Naive thymus-derived CD4-positive, alpha-beta T cell (primary cell): ENCODE measurements around the gene CFD. TPM values are rescaled to one million over a fixed set of nuclear protein-coding genes. Genes with fewer than 3 reads are reported as not detected.
"Not testable (repeated sequence)": the region's sequence is repeated elsewhere in the genome, so short reads cannot be mapped to it uniquely, and the experiment has no call there.

Source experiments
- ATAC-seq: fragments of 150-1000 bp; cut with Tn5 transposase; 2 replicates; pipeline ENCODE4 v1.10.0; 2021; ENCODE audit warnings: mild to moderate bottlenecking, moderate library complexity
- CTCF ChIA-PET: fragments of 350-600 bp; sonication (Branson Sonifier 250); formaldehyde crosslinking; loops from one replicate; lab custom pipeline; 2021; ENCODE audit warnings: antibody characterized with exemption; lab: Charles Lee
- POLR2A ChIA-PET: fragments of 350-600 bp; sonication (Branson Sonifier 250); formaldehyde crosslinking; loops from one replicate; lab custom pipeline; 2021; ENCODE audit warnings: antibody characterized with exemption, inconsistent platforms; lab: Charles Lee
- DNase-seq, 9 donors: peaks; one replicate each; pipeline versions ENCODE4 v3.0.0 to v3.0.0-alpha.2; 2020 to 2022; ENCODE audit warnings: mixed read lengths in 1 of 9
- H3K27ac ChIP-seq: one replicate; pipeline ENCODE4 v1.7.0; 2013; ENCODE audit warnings: mild to moderate bottlenecking, low read depth, low read length, moderate library complexity
- H3K27me3 ChIP-seq, 2 donors: one replicate each; pipeline ENCODE4 v1.7.0; 2013; ENCODE audit warnings: low read length in 2 of 2, mild to moderate bottlenecking in 2 of 2, moderate library complexity in 2 of 2; ENCODE audit not compliant: control insufficient read depth in 2 of 2, insufficient read depth in 2 of 2
- H3K36me3 ChIP-seq, 3 experiments: 1 replicate in 2 of 3; 2 replicates in 1 of 3; pipeline ENCODE4 v1.7.0; 2013; ENCODE audit warnings: low read length in 3 of 3, mild to moderate bottlenecking in 3 of 3, moderate library complexity in 1 of 3; ENCODE audit not compliant: insufficient read depth in 3 of 3, control insufficient read depth in 2 of 3
- H3K4me1 ChIP-seq, 2 donors: one replicate each; pipeline ENCODE4 v1.7.0; 2013; ENCODE audit warnings: low read length in 2 of 2, mild to moderate bottlenecking in 2 of 2, moderate library complexity in 1 of 2; ENCODE audit not compliant: control insufficient read depth in 2 of 2, insufficient read depth in 2 of 2
- H3K4me3 ChIP-seq: 2 replicates; pipeline ENCODE4 v1.7.0; 2013; ENCODE audit warnings: mild to moderate bottlenecking, low read length
- H3K9me3 ChIP-seq, 3 experiments: 1 replicate in 2 of 3; 2 replicates in 1 of 3; pipeline ENCODE4 v1.7.0; 2013; ENCODE audit warnings: low read length in 3 of 3; ENCODE audit not compliant: control insufficient read depth in 2 of 3
- H3K27ac Mint-ChIP-seq, 9 donors: one replicate each; pipeline ENCODE4 v1.8.0; 2020 to 2022; ENCODE audit warnings: mixed read lengths in 9 of 9, mild to moderate bottlenecking in 8 of 9, moderate library complexity in 5 of 9, inconsistent platforms in 2 of 9
- H3K27me3 Mint-ChIP-seq, 5 donors: one replicate each; pipeline ENCODE4 v1.8.0; 2021 to 2022; ENCODE audit warnings: mixed read lengths in 5 of 5, mild to moderate bottlenecking in 1 of 5
- H3K36me3 Mint-ChIP-seq, 5 donors: one replicate each; pipeline ENCODE4 v1.8.0; 2020 to 2022; ENCODE audit warnings: mixed read lengths in 5 of 5, mild to moderate bottlenecking in 3 of 5, inconsistent platforms in 1 of 5
- H3K4me1 Mint-ChIP-seq, 7 donors: one replicate each; pipeline ENCODE4 v1.8.0; 2020 to 2022; ENCODE audit warnings: mixed read lengths in 7 of 7, mild to moderate bottlenecking in 3 of 7, inconsistent platforms in 1 of 7
- H3K4me3 Mint-ChIP-seq, 10 donors: one replicate each; pipeline ENCODE4 v1.8.0; 2020 to 2022; ENCODE audit warnings: mild to moderate bottlenecking in 10 of 10, mixed read lengths in 10 of 10, moderate library complexity in 6 of 10, inconsistent platforms in 2 of 10
- H3K9me3 Mint-ChIP-seq, 11 donors: one replicate each; pipeline ENCODE4 v1.8.0; 2020 to 2022; ENCODE audit warnings: mixed read lengths in 11 of 11, mild to moderate bottlenecking in 4 of 11, inconsistent platforms in 1 of 11, moderate library complexity in 1 of 11
- intact Hi-C, 2 donors: fragments of 100-400 bp; cut with micrococcal nuclease; formaldehyde crosslinking; loops; one replicate each; pipeline ENCODE4 v1.15.1; 2023
- polyA plus RNA-seq, 2 donors: library from polyadenylated mRNA; unstranded; fragments of 300-500 nt; fragmentation: Illumina TruSeq; gene quantifications; one replicate each; pipeline ENCODE4 v1.2.3, GENCODE V29; 2021
- total RNA-seq, 6 experiments: library from RNA in 5 of 6; stranded (reverse) in 5 of 6; gene quantifications; 1 replicate in 5 of 6; 2 replicates in 1 of 6; pipeline ENCODE4 v1.2.3 and lab custom pipeline; 2021 to 2026

CFD gene
- total and polyA plus RNA-seq, 7 experiments from 2014 or later = 1.3 to 58.0 (median 4.9) TPM

DNA sequence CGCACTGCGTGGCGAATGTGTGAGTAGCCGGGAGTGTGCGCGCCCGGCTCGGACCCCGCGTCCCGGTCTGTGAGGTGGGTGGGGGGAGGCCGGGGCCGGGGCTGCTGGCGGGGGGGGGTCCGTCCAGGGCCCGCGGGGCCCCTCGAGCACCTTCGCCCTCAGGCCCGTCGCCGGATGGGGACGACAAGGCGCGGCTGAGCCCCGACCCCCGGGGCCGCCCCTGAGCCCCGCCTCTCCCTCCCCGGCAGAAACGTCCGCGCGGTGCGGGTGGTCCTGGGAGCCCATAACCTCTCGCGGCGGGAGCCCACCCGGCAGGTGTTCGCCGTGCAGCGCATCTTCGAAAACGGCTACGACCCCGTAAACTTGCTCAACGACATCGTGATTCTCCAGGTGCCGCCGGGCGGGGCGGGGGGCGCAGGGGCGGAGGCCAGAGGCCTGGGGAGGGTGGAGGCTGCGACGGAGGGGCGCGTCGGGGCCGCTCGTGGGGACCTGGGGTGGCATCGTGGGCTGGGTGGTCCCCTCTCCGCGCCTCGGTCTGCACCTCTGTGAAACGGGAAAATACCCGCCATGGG, 6.4 kb upstream of the CFD start:
- H3K9me3 ChIP-seq = no peaks in the 10 kb centered on the region
- POLR2A ChIA-PET = no interaction called here
- peaks cover 0 to 8% (median 0%) of the 10 kb centered on the region in 7 donors for H3K4me1 Mint-ChIP-seq
- no peaks in the 10 kb centered on the region for H3K4me1 ChIP-seq
- peaks cover 0 to 8% of the 10 kb centered on the region in 2 donors for H3K27me3 ChIP-seq
- DNase-seq = peak in 1 of 9 donors; percentile 6
- no peak overlapping the region for H3K4me3 Mint-ChIP-seq
- CTCF ChIA-PET = no interaction called here
- H3K36me3 Mint-ChIP-seq = no peaks in the 10 kb centered on the region
- peaks cover 0 to 18% (median 8%) of the 10 kb centered on the region in 5 donors for H3K27me3 Mint-ChIP-seq
- H3K27ac ChIP-seq = no peak overlapping the region
- H3K4me3 ChIP-seq = no peak overlapping the region
- ATAC-seq = no peak
- intact Hi-C loops = no loop called here
- peaks cover 0 to 2% (median 0%) of the 10 kb centered on the region in 11 donors for H3K9me3 Mint-ChIP-seq
- H3K36me3 ChIP-seq = no peaks in the 10 kb centered on the region
- H3K27ac Mint-ChIP-seq = no peak overlapping the region

DNA sequence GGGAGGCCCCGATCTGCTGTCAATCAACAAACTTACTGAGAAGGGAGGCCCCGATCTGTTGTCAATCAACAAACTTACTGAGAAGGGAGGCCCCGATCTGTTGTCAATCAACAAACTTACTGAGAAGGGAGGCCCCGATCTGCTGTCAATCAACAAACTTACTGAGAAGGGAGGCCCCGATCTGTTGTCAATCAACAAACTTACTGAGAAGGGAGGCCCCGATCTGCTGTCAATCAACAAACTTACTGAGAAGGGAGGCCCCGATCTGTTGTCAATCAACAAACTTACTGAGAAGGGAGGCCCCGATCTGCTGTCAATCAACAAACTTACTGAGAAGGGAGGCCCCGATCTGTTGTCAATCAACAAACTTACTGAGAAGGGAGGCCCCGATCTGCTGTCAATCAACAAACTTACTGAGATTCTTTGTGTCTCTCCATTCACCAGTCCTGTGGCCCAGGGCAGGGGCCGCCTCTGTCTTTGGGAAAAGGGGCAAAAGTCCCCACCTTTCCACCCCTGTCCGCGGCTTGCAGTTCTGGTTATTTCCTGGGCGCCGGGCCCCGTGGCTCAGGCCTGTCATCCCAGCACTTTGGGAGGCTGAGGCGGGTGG, 5.7 kb upstream of the CFD start:
- H3K4me1 Mint-ChIP-seq, H3K9me3 ChIP-seq, H3K4me1 ChIP-seq, ATAC-seq, H3K4me3 Mint-ChIP-seq, H3K36me3 Mint-ChIP-seq, H3K4me3 ChIP-seq, DNase-seq, intact Hi-C loops, H3K27ac Mint-ChIP-seq, H3K36me3 ChIP-seq, POLR2A ChIA-PET, CTCF ChIA-PET, H3K27ac ChIP-seq, H3K27me3 ChIP-seq, H3K9me3 Mint-ChIP-seq: not testable (repeated sequence)
- peaks cover 0 to 20% (median 8%) of the 10 kb centered on the region in 5 donors for H3K27me3 Mint-ChIP-seq

DNA sequence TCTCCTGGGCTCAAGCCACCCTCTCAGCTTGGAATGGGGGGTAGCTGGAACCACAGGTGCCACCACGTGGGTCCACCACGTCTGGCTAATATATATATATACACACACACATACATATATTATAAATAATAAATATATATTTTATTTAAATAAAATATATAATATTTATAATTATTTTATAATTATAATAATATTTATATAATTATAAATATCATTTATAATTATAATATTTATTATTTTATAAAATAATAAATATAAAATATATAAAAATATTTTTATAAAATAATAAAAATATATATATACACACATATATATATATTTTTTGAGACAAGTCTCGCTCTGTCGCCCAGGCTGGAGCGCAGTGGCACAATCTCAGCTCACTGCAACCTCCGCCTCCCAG, 4.9 kb upstream of the CFD start:
- intact Hi-C loops = no loop called here
- ATAC-seq = no peak
- no peak overlapping the region for H3K27ac ChIP-seq
- no peak for DNase-seq
- Mint-ChIP-seq H3K27me3 (peaks cover 0 to 18% (median 5%) of the 10 kb centered on the region in 5 donors), H3K9me3 (peaks cover 0 to 2% (median 0%) of the 10 kb centered on the region in 11 donors), H3K27ac (no peak overlapping the region), H3K4me1 (peaks cover 0 to 8% (median 0%) of the 10 kb centered on the region in 7 donors), H3K36me3 (no peaks in the 10 kb centered on the region), H3K4me3 (no peak overlapping the region)
- H3K4me3 ChIP-seq = no peak overlapping the region
- H3K9me3 ChIP-seq = no peaks in the 10 kb centered on the region
- POLR2A ChIA-PET = interaction anchor here (0.6 kb wide), 1 partner anchor 308 kb away, joined by 4 read pairs; no protein-coding TSS in a partner anchor
- no peaks in the 10 kb centered on the region for H3K4me1 ChIP-seq
- no peaks in the 10 kb centered on the region for H3K36me3 ChIP-seq
- CTCF ChIA-PET = interaction anchor here (0.6 to 1.1 kb wide), 2 partner anchors 324 to 566 kb away, joined by 3 to 4 read pairs; no protein-coding TSS in a partner anchor
- no peaks in the 10 kb centered on the region for H3K27me3 ChIP-seq

GRCh38 chr19:855142-855541, 4.3 kb upstream of the CFD start:
- H3K27me3 ChIP-seq = no peaks in the 10 kb centered on the region
- Mint-ChIP-seq H3K27me3 (peaks cover 0 to 22% (median 0%) of the 10 kb centered on the region in 5 donors), H3K27ac (no peak overlapping the region), H3K36me3 (no peaks in the 10 kb centered on the region), H3K9me3 (peaks cover 0 to 2% (median 0%) of the 10 kb centered on the region in 11 donors), H3K4me1 (peaks cover 0 to 10% (median 0%) of the 10 kb centered on the region in 7 donors), H3K4me3 (no peak overlapping the region)
- ATAC-seq (no peak), DNase-seq (no peak)
- no peak overlapping the region for H3K4me3 ChIP-seq
- H3K27ac ChIP-seq = no peak overlapping the region
- H3K9me3 ChIP-seq = no peaks in the 10 kb centered on the region
- H3K36me3 ChIP-seq = no peaks in the 10 kb centered on the region
- ChIA-PET CTCF (interaction anchor here (0.7 to 2.4 kb wide), 3 partner anchors 64 to 323 kb away, joined by 3 to 8 read pairs (median 4); no protein-coding TSS in a partner anchor), POLR2A (interaction anchor here (0.6 kb wide), 1 partner anchor 61 kb away, joined by 3 read pairs; no protein-coding TSS in a partner anchor)
- intact Hi-C loops = no loop called here
- no peaks in the 10 kb centered on the region for H3K4me1 ChIP-seq

DNA sequence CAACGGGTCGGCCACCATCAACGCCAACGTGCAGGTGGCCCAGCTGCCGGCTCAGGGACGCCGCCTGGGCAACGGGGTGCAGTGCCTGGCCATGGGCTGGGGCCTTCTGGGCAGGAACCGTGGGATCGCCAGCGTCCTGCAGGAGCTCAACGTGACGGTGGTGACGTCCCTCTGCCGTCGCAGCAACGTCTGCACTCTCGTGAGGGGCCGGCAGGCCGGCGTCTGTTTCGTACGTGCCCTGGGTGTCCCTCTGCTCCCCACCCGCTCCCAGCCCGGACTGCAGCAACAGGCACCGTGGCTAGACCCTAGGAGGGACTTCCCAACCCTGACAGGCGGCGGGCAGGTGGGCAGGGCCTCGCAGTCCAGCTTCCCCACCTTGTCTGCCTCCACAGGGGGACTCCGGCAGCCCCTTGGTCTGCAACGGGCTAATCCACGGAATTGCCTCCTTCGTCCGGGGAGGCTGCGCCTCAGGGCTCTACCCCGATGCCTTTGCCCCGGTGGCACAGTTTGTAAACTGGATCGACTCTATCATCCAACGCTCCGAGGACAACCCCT, 3.8 kb upstream of the CFD start:
- ChIA-PET POLR2A (interaction anchor here (0.6 kb wide), 1 partner anchor 60 kb away, joined by 3 read pairs; no protein-coding TSS in a partner anchor), CTCF (interaction anchor here (0.6 to 2.4 kb wide), 6 partner anchors 10 to 323 kb away, joined by 3 to 8 read pairs (median 4); partner anchors contain the start of gene WDR18)
- Mint-ChIP-seq H3K4me3 (no peak overlapping the region), H3K9me3 (peaks cover 0 to 2% (median 0%) of the 10 kb centered on the region in 11 donors), H3K36me3 (no peaks in the 10 kb centered on the region), H3K27ac (no peak overlapping the region), H3K27me3 (peaks cover 0 to 23% (median 0%) of the 10 kb centered on the region in 5 donors), H3K4me1 (peaks cover 0 to 11% (median 0%) of the 10 kb centered on the region in 7 donors)
- Histone ChIP-seq H3K4me1 (no peaks in the 10 kb centered on the region), H3K9me3 (no peaks in the 10 kb centered on the region), H3K27ac (no peak overlapping the region), H3K36me3 (no peaks in the 10 kb centered on the region), H3K27me3 (no peaks in the 10 kb centered on the region), H3K4me3 (no peak overlapping the region)
- ATAC-seq (no peak), DNase-seq (no peak)
- intact Hi-C loops = no loop called here

GRCh38 chr19:858284-858683, 1.2 kb upstream of the CFD start:
- DNase-seq (no peak), ATAC-seq (no peak)
- H3K4me3 Mint-ChIP-seq = no peak overlapping the region
- Histone ChIP-seq H3K36me3 (no peaks in the 10 kb centered on the region), H3K4me1 (peaks cover 9 to 13% of the 10 kb centered on the region in 2 donors), H3K4me3 (no peak overlapping the region), H3K9me3 (no peaks in the 10 kb centered on the region), H3K27ac (no peak overlapping the region), H3K27me3 (no peaks in the 10 kb centered on the region)
- POLR2A ChIA-PET = interaction anchor here (0.6 to 3.0 kb wide), 2 partner anchors 62 to 168 kb away, joined by 3 to 11 read pairs; partner anchors contain the start of gene CNN2
- H3K27me3 Mint-ChIP-seq = peaks cover 0 to 23% (median 0%) of the 10 kb centered on the region in 5 donors
- H3K4me1 Mint-ChIP-seq = peaks cover 0 to 17% (median 9%) of the 10 kb centered on the region in 7 donors
- CTCF ChIA-PET = interaction anchor here (0.6 to 2.1 kb wide), 6 partner anchors 51 to 208 kb away, joined by 3 to 5 read pairs (median 4); partner anchors contain the start of gene WDR18
- peaks cover 0 to 2% (median 0%) of the 10 kb centered on the region in 11 donors for H3K9me3 Mint-ChIP-seq
- H3K36me3 Mint-ChIP-seq = no peaks in the 10 kb centered on the region
- intact Hi-C loops = no loop called here
- peak overlapping the region in 1 of 9 donors; percentile 24 for H3K27ac Mint-ChIP-seq
